Stomach smooth muscle (tissue), 2 donors: Measurements from ENCODE around the gene EPHA1.

Experiments used
- H3K27ac ChIP-seq: one replicate; pipeline ENCODE4 v1.7.0; 2013; ENCODE audit warnings: mild to moderate bottlenecking, low read length, inconsistent platforms
- H3K27me3 ChIP-seq, 2 donors: one replicate each; pipeline ENCODE4 v1.7.0; 2013; ENCODE audit warnings: low read length in 2 of 2; ENCODE audit not compliant: insufficient read depth in 2 of 2, control insufficient read depth in 1 of 2
- H3K36me3 ChIP-seq, 2 donors: one replicate each; pipeline ENCODE4 v1.7.0; 2013; ENCODE audit warnings: low read length in 2 of 2; ENCODE audit not compliant: control insufficient read depth in 2 of 2, insufficient read depth in 2 of 2
- H3K4me1 ChIP-seq: one replicate; pipeline ENCODE4 v1.7.0; 2013; ENCODE audit warnings: low read length; ENCODE audit not compliant: control insufficient read depth, insufficient read depth
- H3K4me3 ChIP-seq, 2 donors: one replicate each; pipeline ENCODE4 v1.7.0; 2013; ENCODE audit warnings: low read length in 2 of 2
- H3K9ac ChIP-seq, 2 donors: one replicate each; pipeline ENCODE4 v1.7.0; 2013; ENCODE audit warnings: low read length in 2 of 2, mild to moderate bottlenecking in 1 of 2
- H3K9me3 ChIP-seq, 2 donors: one replicate each; pipeline ENCODE4 v1.7.0; 2013; ENCODE audit warnings: low read length in 2 of 2; ENCODE audit not compliant: control insufficient read depth in 2 of 2
- donor health status: healthy.
- donor health status: Pancreatic carcinoma.

EPHA1 gene

GRCh38 chr7:143380646-143381426 is 27.8 kb downstream of the EPHA1 start, which contains the start of gene ZYX:
Gene ZYX, plus strand, starts transcription at chr7:143381345. Its CDS starts 227 bp downstream, at chr7:143381572.
- H3K4me3 ChIP-seq: peak within 1 kb of the TSS; percentile 88 to 89
- peak within 1 kb of the TSS; percentile 96 to 98 for H3K9ac ChIP-seq
- H3K27ac ChIP-seq: peak within 1 kb of the TSS; percentile 99
- H3K9me3 ChIP-seq: no peaks in the 10 kb centered on the region
- H3K36me3 ChIP-seq: peaks cover 2 to 4% of the 10 kb centered on the region in 2 donors
- H3K4me1 ChIP-seq: peaks cover 53% of the 10 kb centered on the region
- H3K27me3 ChIP-seq: no peaks in the 10 kb centered on the region

GRCh38 chr7:143380260-143380645 is 28.4 kb downstream of the EPHA1 start:
- H3K4me1 ChIP-seq: peaks cover 47% of the 10 kb centered on the region
- no peaks in the 10 kb centered on the region for H3K27me3 ChIP-seq
- H3K4me3 ChIP-seq: peak overlapping the region; percentile 70 to 89
- peak overlapping the region; percentile 99 for H3K27ac ChIP-seq
- H3K9ac ChIP-seq: peak overlapping the region; percentile 96 to 98
- no peaks in the 10 kb centered on the region for H3K9me3 ChIP-seq
- H3K36me3 ChIP-seq: peaks cover 2 to 3% of the 10 kb centered on the region in 2 donors

GRCh38 chr7:143379611-143380259 is 28.9 kb downstream of the EPHA1 start:
- Histone ChIP-seq H3K4me1 (peaks cover 42% of the 10 kb centered on the region), H3K9ac (peak overlapping the region; percentile 96 to 98), H3K4me3 (peak overlapping the region; percentile 70 to 89), H3K9me3 (no peaks in the 10 kb centered on the region), H3K27ac (peak overlapping the region; percentile 99), H3K36me3 (no peaks in the 10 kb centered on the region), H3K27me3 (no peaks in the 10 kb centered on the region)

- Histone ChIP-seq H3K27me3 (no peaks in the 10 kb centered on the region), H3K4me3 (no peak overlapping the region), H3K27ac (no peak overlapping the region), H3K4me1 (peaks cover 14% of the 10 kb centered on the region), H3K9ac (no peak overlapping the region), H3K36me3 (no peaks in the 10 kb centered on the region), H3K9me3 (no peaks in the 10 kb centered on the region)
Measured at GRCh38 chr7:143376396-143376795, 32.3 kb downstream of the EPHA1 start.

- Histone ChIP-seq H3K27me3 (no peaks in the 10 kb centered on the region), H3K9ac (no peak overlapping the region), H3K36me3 (no peaks in the 10 kb centered on the region), H3K9me3 (no peaks in the 10 kb centered on the region), H3K4me3 (no peak overlapping the region), H3K4me1 (peaks cover 14% of the 10 kb centered on the region), H3K27ac (no peak overlapping the region)
Measured at GRCh38 chr7:143375298-143376034, 33.2 kb downstream of the EPHA1 start.

GRCh38 chr7:143374561-143374960 is 34.1 kb downstream of the EPHA1 start:
- Histone ChIP-seq H3K27ac (no peak overlapping the region), H3K36me3 (no peaks in the 10 kb centered on the region), H3K9me3 (no peaks in the 10 kb centered on the region), H3K27me3 (no peaks in the 10 kb centered on the region), H3K4me1 (peaks cover 9% of the 10 kb centered on the region), H3K4me3 (no peak overlapping the region), H3K9ac (no peak overlapping the region)

GRCh38 chr7:143373255-143373794 is 35.3 kb downstream of the EPHA1 start:
- Histone ChIP-seq H3K4me3 (no peak overlapping the region), H3K27me3 (no peaks in the 10 kb centered on the region), H3K4me1 (no peaks in the 10 kb centered on the region), H3K36me3 (no peaks in the 10 kb centered on the region), H3K9me3 (no peaks in the 10 kb centered on the region), H3K27ac (no peak overlapping the region), H3K9ac (no peak overlapping the region)

GRCh38 chr7:143372070-143372469 is 36.6 kb downstream of the EPHA1 start:
- H3K27me3 ChIP-seq: no peaks in the 10 kb centered on the region
- H3K27ac ChIP-seq: no peak overlapping the region
- H3K36me3 ChIP-seq: no peaks in the 10 kb centered on the region
- H3K4me1 ChIP-seq: no peaks in the 10 kb centered on the region
- H3K9ac ChIP-seq: no peak overlapping the region
- H3K4me3 ChIP-seq: no peak overlapping the region
- H3K9me3 ChIP-seq: no peaks in the 10 kb centered on the region

GRCh38 chr7:143369678-143370651 is 38.7 kb downstream of the EPHA1 start:
- Histone ChIP-seq H3K4me1 (no peaks in the 10 kb centered on the region), H3K9me3 (no peaks in the 10 kb centered on the region), H3K4me3 (no peak overlapping the region), H3K27ac (no peak overlapping the region), H3K36me3 (no peaks in the 10 kb centered on the region), H3K9ac (no peak overlapping the region), H3K27me3 (peaks cover 0 to 2% of the 10 kb centered on the region in 2 donors)

- Histone ChIP-seq H3K9ac (no peak overlapping the region), H3K4me1 (no peaks in the 10 kb centered on the region), H3K36me3 (no peaks in the 10 kb centered on the region), H3K4me3 (no peak overlapping the region), H3K9me3 (no peaks in the 10 kb centered on the region), H3K27me3 (peaks cover 7 to 8% of the 10 kb centered on the region in 2 donors), H3K27ac (no peak overlapping the region)
Measured at GRCh38 chr7:143368387-143368786, 40.3 kb downstream of the EPHA1 start.
